NOMO-1 treated with DMSO at 0.1 percent for 48 hours (cell line): ENCODE results near the gene PSMD1.

Experiments
- DNase-seq: peaks from one replicate; lab custom pipeline; 2025; ENCODE audit not compliant: unreplicated experiment; lab: John Stamatoyannopoulos, UW

PSMD1 gene

DNA sequence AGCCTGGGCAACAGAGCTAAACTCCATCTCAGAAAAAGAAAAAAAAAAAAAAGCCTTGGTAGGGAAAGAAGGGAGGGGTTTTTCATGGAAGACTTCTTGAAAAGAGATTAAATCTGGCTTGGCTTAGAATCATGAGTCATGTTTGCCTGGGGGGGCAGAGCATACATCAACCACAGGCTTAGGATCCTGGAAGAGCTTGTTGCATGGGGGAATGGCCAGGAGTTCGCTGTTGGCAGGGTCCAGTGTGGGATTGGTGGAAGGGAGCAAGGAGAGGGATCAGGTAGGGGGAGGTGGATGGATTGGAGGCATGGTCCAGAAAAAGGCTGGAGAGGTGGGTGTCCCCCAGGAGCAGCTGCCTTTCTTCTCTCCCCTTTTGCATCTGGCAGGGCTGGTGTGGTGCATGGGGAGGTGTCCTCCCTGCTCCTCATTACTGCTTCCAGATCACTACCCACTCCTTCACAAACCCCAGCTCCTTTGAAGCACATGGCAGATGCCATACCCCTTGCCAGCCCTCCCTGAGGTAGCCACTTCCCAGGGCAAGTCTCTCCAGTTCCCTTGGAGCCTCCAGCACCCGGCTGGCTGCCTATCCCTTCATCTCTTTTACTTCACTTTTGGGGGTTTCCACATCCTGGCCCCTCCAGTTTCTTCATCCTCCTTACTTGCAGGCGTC, 144.3 kb downstream of the PSMD1 start:
- no peak for DNase-seq

DNA sequence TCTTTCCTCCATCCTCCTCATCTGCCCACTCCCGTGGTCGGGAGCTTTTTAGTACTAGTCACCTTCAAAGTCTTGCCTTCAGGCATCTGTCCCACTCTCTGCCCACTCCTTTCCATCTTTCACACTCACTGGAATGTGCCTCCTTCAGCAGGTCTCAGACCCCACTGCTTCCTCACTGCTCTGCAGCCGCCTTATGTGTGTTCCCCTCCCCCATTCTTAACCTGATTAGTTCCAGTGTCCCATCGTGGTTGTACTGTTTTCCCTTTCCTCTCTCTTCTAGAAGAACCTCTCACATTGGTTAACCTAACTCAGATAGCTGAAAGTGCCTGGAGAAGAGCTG, 144.8 kb downstream of the PSMD1 start:
- DNase-seq = no peak

DNA sequence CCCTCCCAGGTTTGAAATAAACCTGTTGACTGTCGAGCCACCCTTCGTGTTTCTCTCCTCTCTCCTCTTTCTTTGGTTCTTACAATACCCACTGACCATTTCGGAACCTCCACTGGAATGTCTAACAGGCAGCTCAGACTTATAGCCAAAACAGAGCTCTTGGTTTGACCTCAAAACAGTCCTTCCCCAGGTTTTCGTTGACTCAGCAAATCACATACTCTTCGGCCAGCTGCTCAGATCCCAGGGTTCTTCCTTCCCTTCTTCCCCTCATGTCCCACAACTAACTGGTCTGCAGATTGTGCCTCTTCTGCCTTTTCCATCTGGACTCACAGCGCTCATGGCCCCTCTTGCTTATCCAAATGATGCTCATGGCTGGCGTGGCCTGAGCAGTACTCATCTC, 146.4 kb downstream of the PSMD1 start:
- DNase-seq = no peak

- no peak for DNase-seq
Measured at GRCh38 chr2:231204146-231204545, 147.5 kb downstream of the PSMD1 start.

- DNase-seq = no peak
Measured at GRCh38 chr2:231204581-231204980, 147.9 kb downstream of the PSMD1 start.

GRCh38 chr2:231207734-231208133, 151.1 kb downstream of the PSMD1 start:
- DNase-seq = no peak

GRCh38 chr2:231210782-231211181, 154.1 kb downstream of the PSMD1 start:
- DNase-seq = no peak

GRCh38 chr2:231211486-231211885, 154.8 kb downstream of the PSMD1 start:
- no peak for DNase-seq

DNA sequence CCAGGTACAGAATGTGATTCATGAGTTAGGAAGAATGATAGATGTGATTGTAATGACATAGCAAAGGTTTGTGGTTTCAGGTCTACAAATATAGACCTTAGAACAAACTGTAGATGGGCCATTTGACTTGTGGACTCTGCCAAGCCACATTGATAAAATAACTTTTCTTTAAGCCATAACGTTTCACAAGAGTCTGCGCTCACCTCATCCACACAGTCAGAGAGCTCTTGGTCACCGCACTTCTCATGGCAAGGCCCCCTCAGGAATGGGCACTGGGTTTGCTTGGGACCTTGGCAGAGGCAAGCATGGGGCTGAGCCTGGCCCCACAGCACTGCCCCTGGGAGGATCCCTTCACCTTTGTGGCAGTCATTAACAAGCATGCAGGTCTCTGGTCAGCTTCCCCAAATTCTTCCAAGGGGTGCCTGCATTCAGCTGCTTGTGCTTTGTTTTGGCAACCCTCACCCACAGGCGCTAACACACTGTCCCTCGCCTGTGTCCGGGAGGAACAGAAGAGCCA, 155.7 kb downstream of the PSMD1 start:
- no peak for DNase-seq

DNA sequence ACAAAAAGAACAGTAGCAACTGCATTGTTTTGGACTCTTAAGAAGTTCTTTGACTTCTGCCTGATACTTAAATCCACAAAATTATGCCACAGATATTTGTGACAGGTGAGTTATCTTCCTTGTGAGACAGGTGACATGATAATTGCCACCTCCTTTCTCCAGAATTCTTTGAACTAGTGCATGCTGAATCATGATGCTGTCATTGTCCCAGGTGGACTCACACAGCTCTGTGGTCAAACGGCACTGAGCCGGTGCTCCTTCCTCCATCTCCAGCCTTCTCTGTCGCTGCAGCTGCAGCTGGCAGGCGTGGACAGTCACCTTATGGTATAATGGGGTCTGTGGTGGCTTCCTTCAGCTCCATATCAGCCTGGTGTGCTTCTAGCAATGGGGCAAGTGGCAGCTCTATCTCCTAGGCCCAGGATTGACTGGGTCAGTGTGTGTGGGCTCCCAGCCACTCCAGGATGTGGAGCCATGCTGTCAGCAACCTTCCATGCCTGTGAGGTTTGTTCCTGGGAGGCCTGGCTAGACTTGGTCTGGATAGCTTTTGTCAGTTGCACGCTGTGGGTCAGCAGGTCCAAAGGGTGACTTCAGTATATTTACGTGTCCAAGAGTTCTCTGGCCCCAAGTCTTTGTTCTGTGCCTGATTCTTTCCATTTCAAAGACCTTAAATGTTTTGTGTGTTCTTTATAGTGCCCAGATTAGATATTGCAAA, 157.4 kb downstream of the PSMD1 start:
- DNase-seq = no peak

DNA sequence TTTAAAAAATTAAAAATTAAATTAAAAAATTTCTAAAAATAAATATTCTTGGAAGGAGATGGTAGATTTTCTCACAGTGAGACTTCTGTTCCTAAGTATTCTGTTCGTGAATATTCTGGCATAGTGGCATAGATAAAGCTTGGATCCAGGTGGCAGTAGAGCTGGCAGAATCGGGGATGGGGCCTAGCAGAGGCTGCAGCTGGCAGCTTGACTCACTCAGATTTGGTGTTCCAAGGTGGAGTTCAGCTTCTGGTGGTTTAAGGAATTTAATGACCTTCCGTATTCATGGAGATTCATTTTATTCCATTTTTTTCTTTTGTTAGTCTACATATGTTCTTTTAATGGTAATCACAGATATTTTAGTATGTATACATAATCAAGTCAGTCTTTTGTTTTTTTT, 161.7 kb downstream of the PSMD1 start:
- DNase-seq = no peak

GRCh38 chr2:231219289-231219688, 162.6 kb downstream of the PSMD1 start:
- DNase-seq = no peak

GRCh38 chr2:231221761-231222160, 165.1 kb downstream of the PSMD1 start:
- no peak for DNase-seq
